K562 (cell line): ENCODE measurements around the gene CDC45. TPM values are rescaled to one million over a fixed set of nuclear protein-coding genes. Genes with fewer than 3 reads are reported as not detected.
A peak's percentile ranks its signal among the peaks of the same experiment; 100 is the strongest.

Experiments
- ATAC-seq: fragments of 200-7000 bp; cut with Tn5 transposase; 3 replicates; pipeline ENCODE4 v1.9.1; 2020; ENCODE audit warnings: moderate library complexity
- BruUV-seq: library from RNA; stranded (reverse); fragments of 400-500 nt; replicated peaks from 2 replicates; lab custom pipeline; 2021; lab: Mats Ljungman, UMichigan
- CTCF ChIA-PET: fragments of 300-600 bp; formaldehyde crosslinking; extraction: SDS; loops from one replicate; lab custom pipeline; 2021; ENCODE audit warnings: low intra/inter-chr PET ratio; lab: Yijun Ruan, JAX
- POLR2A ChIA-PET: fragments of 300-600, 350-650 bp; sonication (Branson Sonifier 250); formaldehyde crosslinking; extraction: SDS; loops from one replicate; lab custom pipeline; 2021; ENCODE audit warnings: antibody characterized with exemption, inconsistent platforms; lab: Yijun Ruan, JAX
- DNase-seq, 4 experiments: peaks; one replicate each; pipeline versions ENCODE4 v3.0.0 to v3.0.0-alpha.2; 2011 to 2018; ENCODE audit warnings: low spot score in 3 of 4, mixed read lengths in 3 of 4; ENCODE audit errors: extremely low read depth in 1 of 4
- FAIRE-seq: peaks from 2 replicates; lab custom pipeline; 2011; peaks lifted over from hg19 to GRCh38; lab: Jason Lieb, UNC
- H2AFZ ChIP-seq: 2 replicates; pipeline ENCODE4 v1.6.0; 2011; ENCODE audit warnings: low read depth, low read length, control low read depth, inconsistent platforms
- H3K27ac ChIP-seq: fragments of 200-600 bp; 3 replicates; pipeline ENCODE4 v1.8.0; 2011; ENCODE audit warnings: low read depth, mild to moderate bottlenecking, control low read depth, inconsistent platforms, low read length, moderate library complexity, mixed read lengths; ENCODE audit errors: extremely low read depth
- H3K27me3 ChIP-seq, 2 experiments: fragments of 300-600 bp in 1 of 2; 2 replicates in 1 of 2; 3 replicates in 1 of 2; pipeline versions ENCODE4 v1.6.0 to v1.8.0; 2011; ENCODE audit warnings: inconsistent platforms in 2 of 2, low read length in 2 of 2, mild to moderate bottlenecking in 1 of 2, mixed read lengths in 1 of 2, moderate library complexity in 1 of 2; ENCODE audit not compliant: control insufficient read depth in 2 of 2, insufficient read depth in 2 of 2
- H3K36me3 ChIP-seq: fragments of 300-600 bp; 3 replicates; pipeline ENCODE4 v1.8.0; 2011; ENCODE audit warnings: mild to moderate bottlenecking, low read length, inconsistent platforms; ENCODE audit not compliant: control insufficient read depth, insufficient read depth
- H3K4me1 ChIP-seq, 2 experiments: fragments of 200-600 bp in 1 of 2; replicated peaks in 1 of 2; 2 replicates in 1 of 2; 3 replicates in 1 of 2; pipeline versions ENCODE4 v1.5.1 to v1.8.0; 2011; ENCODE audit warnings: inconsistent platforms in 2 of 2, low read length in 2 of 2, mild to moderate bottlenecking in 1 of 2, mixed read lengths in 1 of 2, moderate library complexity in 1 of 2; ENCODE audit not compliant: control insufficient read depth in 2 of 2, insufficient read depth in 2 of 2
- H3K4me2 ChIP-seq: 2 replicates; pipeline ENCODE4 v1.6.1; 2011; ENCODE audit warnings: low read length, control low read depth, inconsistent platforms, mixed read lengths; ENCODE audit not compliant: insufficient read depth
- H3K4me3 ChIP-seq: fragments of 200-600 bp; sonication (generic), shearing (Covaris generic); 2 replicates; pipeline ENCODE4 v1.5.1; 2016; ENCODE audit warnings: control low read depth, inconsistent platforms
- H3K79me2 ChIP-seq: fragments of 200-600 bp; 3 replicates; pipeline ENCODE4 v1.8.0; 2011; ENCODE audit warnings: low read length, inconsistent platforms; ENCODE audit not compliant: control insufficient read depth, insufficient read depth
- H3K9ac ChIP-seq, 2 experiments: 2 replicates each; pipeline versions ENCODE4 v1.6.0 to v1.6.1; 2011; ENCODE audit warnings: low read depth in 2 of 2, low read length in 2 of 2, control low read depth in 1 of 2, inconsistent platforms in 1 of 2, mild to moderate bottlenecking in 1 of 2, mixed read lengths in 1 of 2; ENCODE audit not compliant: insufficient read depth in 1 of 2
- H3K9me1 ChIP-seq: one replicate; pipeline ENCODE4 v1.6.0; 2011; ENCODE audit warnings: inconsistent platforms, mild to moderate bottlenecking, low read length, moderate library complexity; ENCODE audit not compliant: control insufficient read depth, insufficient read depth
- H3K9me3 ChIP-seq: replicated peaks from 2 replicates; pipeline ENCODE4 v1.5.1; 2011; ENCODE audit warnings: low read depth, low read length, inconsistent platforms; ENCODE audit not compliant: control insufficient read depth, insufficient read depth
- H4K20me1 ChIP-seq: replicated peaks from 2 replicates; pipeline ENCODE4 v1.6.1; 2011; ENCODE audit warnings: low read length, inconsistent platforms, mixed read lengths; ENCODE audit not compliant: control insufficient read depth, insufficient read depth
- ETS2 ChIP-seq: IDR thresholded peaks from 2 replicates; pipeline ENCODE4 v1.6.1; 2016; ENCODE audit warnings: borderline replicate concordance, missing genetic modification characterization, mild to moderate bottlenecking, moderate library complexity, missing compliant biosample characterization; ENCODE audit not compliant: poor library complexity, severe bottlenecking
- FOXM1 ChIP-seq, 2 experiments: fragments of 450-650 bp in 1 of 2; sonication (generic) in 1 of 2; formaldehyde crosslinking in 1 of 2; IDR thresholded peaks; 2 replicates each; pipeline versions ENCODE4 v1.6.1 to v1.9.0; 2017 to 2022; ENCODE audit warnings: low read depth in 2 of 2, mild to moderate bottlenecking in 2 of 2, missing genetic modification reagents in 1 of 2, moderate library complexity in 1 of 2
- GTF2F1 ChIP-seq: IDR thresholded peaks from 2 replicates; pipeline ENCODE4 v1.6.1; 2011; ENCODE audit warnings: low read depth, low read length, improper control_type of control experiment
- HDGF ChIP-seq: fragments of 450-650 bp; IDR thresholded peaks from 2 replicates; pipeline ENCODE4 v1.6.1; 2016
- MAZ ChIP-seq, 2 experiments: fragments of 450-650 bp in 1 of 2; sonication (generic) in 1 of 2; formaldehyde crosslinking; IDR thresholded peaks in 1 of 2; conservative IDR thresholded peaks in 1 of 2; 2 replicates each; pipeline versions ENCODE4 v1.4.0 to v1.5.0; 2020; ENCODE audit warnings: mild to moderate bottlenecking in 1 of 2, missing genetic modification reagents in 1 of 2
- PBX2 ChIP-seq, 2 experiments: IDR thresholded peaks in 1 of 2; conservative IDR thresholded peaks in 1 of 2; 2 replicates each; pipeline ENCODE4 v1.6.1; 2016; ENCODE audit warnings: low read depth in 2 of 2, mild to moderate bottlenecking in 1 of 2, missing compliant biosample characterization in 1 of 2, missing genetic modification characterization in 1 of 2, moderate library complexity in 1 of 2
- POLR2G ChIP-seq: fragments of 200-400 bp; formaldehyde crosslinking; IDR thresholded peaks from 2 replicates; pipeline ENCODE4 v1.6.1; 2017; ENCODE audit warnings: low read depth, mild to moderate bottlenecking, antibody characterized with exemption, low read length, moderate library complexity
- ZNF253 ChIP-seq: fragments of 250-450 bp; sonication (Bioruptor Pico); conservative IDR thresholded peaks from 2 replicates; pipeline ENCODE4 v1.6.1; 2021; ENCODE audit warnings: mild to moderate bottlenecking
- ZNF511 ChIP-seq: sonication (generic); formaldehyde crosslinking; IDR thresholded peaks from 2 replicates; pipeline ENCODE4 v1.8.0; 2022; ENCODE audit warnings: mild to moderate bottlenecking, missing genetic modification reagents
- ZNF707 ChIP-seq: fragments of 250-450 bp; sonication (Bioruptor Pico); conservative IDR thresholded peaks from 2 replicates; pipeline ENCODE4 v1.8.0; 2022; ENCODE audit warnings: inconsistent platforms, mild to moderate bottlenecking, moderate library complexity
- WGBS: fragments of 100-300 bp; shearing (Covaris generic); methylation state at CpG from one replicate; pipeline ENCODE4 v1.1.6; 2016; ENCODE audit warnings: low coverage, mixed read lengths; ENCODE audit not compliant: insufficient coverage; ENCODE audit errors: missing lambda C conversion rate; 5-methylcytosine and 5-hydroxymethylcytosine counted together
- in situ Hi-C: fragments of 300-500 bp; cut with MboI; formaldehyde crosslinking; loops from 4 replicates; pipeline ENCODE4 v1.15.0; 2018; ENCODE audit warnings: inconsistent platforms, mixed read lengths
- intact Hi-C: fragments of 100-400 bp; cut with micrococcal nuclease; formaldehyde crosslinking; loops from 2 replicates; pipeline ENCODE4 v1.14.2; 2022
- polyA plus RNA-seq, 8 experiments: library from polyadenylated mRNA; depleted of rRNA in 4 of 8; stranded (reverse) in 5 of 8; unstranded in 3 of 8; fragments of >200 nt; fragmentation: Nextera tagmentation in 2 of 8; fragmentation: Illumina TruSeq in 1 of 8; extraction: Ambion mirVana in 2 of 8; extraction: Trizol in 1 of 8; gene quantifications; 2 replicates each; pipeline versions ENCODE4 v1.2.1 to v1.2.3, GENCODE V29; 2011 to 2014; ENCODE audit warnings: inconsistent platforms in 1 of 8, missing spikeins in 1 of 8
- total RNA-seq, 7 experiments: library from RNA; depleted of rRNA in 6 of 7; stranded (reverse); fragments of >200 nt in 6 of 7; fragmentation: Illumina TruSeq in 2 of 7; extraction: Trizol in 2 of 7; gene quantifications; 2 replicates each; pipeline versions ENCODE4 v1.2.1 to v1.2.3, GENCODE V29; 2011 to 2021; ENCODE audit warnings: low replicate concordance in 1 of 7
- TF ChIP-seq, protein P1 (sequence below): fragments of 450-650 bp; IDR thresholded peaks from 2 replicates; pipeline ENCODE4 v1.6.1; 2016; ENCODE audit warnings: mild to moderate bottlenecking
- TF ChIP-seq, protein P2 (sequence below): sonication (generic); formaldehyde crosslinking; IDR thresholded peaks from 2 replicates; pipeline ENCODE4 v1.9.0; 2022; ENCODE audit warnings: mild to moderate bottlenecking, missing genetic modification reagents

The CDC45 gene
- total and polyA plus RNA-seq, 9 of the 15 experiments (the other 6 are each of a cell fraction or from before 2014, with no cell fraction given), result 251 to 580 (median 410) TPM

GRCh38 chr22:19525116-19525660 is 45.5 kb downstream of the CDC45 start:
- in situ Hi-C loops (no loop called here), intact Hi-C loops (no loop called here)
- Histone ChIP-seq H3K36me3 (peaks cover 26% of the 10 kb centered on the region; the same call in 1 of the 3 replicates), H2AFZ (no peak overlapping the region), H3K27me3 (peaks cover 26 to 36% of the 10 kb centered on the region in 2 experiments), H3K9me3 (no peaks in the 10 kb centered on the region), H3K9ac (peak overlapping the region in 1 of 2 experiments; percentile 33; a peak in 2 of 4 replicates), H3K4me1 (peaks cover 0 to 49% of the 10 kb centered on the region in 2 experiments; a peak in 3 of 5 replicates), H3K9me1 (no peaks in the 10 kb centered on the region), H3K4me3 (no peak overlapping the region), H3K27ac (no peak overlapping the region), H3K79me2 (no peaks in the 10 kb centered on the region), H4K20me1 (peaks cover 22% of the 10 kb centered on the region), H3K4me2 (no peak overlapping the region)
- BruUV-seq, result no TSS peak
- ATAC-seq (no peak), FAIRE-seq (no peak), DNase-seq (peak in 2 of 4 experiments; percentile 44 to 47)
- ChIA-PET POLR2A (interaction anchor here (2.2 kb wide), 1 partner anchor 12 kb away, joined by 6 read pairs; no protein-coding TSS in a partner anchor), CTCF (interaction anchor here (0.7 kb wide), 1 partner anchor 986 kb away, joined by 3 read pairs; no protein-coding TSS in a partner anchor)
- 43% methylated on average over 15 of the region's 15 CpGs for WGBS
- no peak for TF ChIP-seq HDGF
- TF ChIP-seq ZNF707 (CRISPR knock-in tag), result no peak
- TF ChIP-seq, protein P1, sequence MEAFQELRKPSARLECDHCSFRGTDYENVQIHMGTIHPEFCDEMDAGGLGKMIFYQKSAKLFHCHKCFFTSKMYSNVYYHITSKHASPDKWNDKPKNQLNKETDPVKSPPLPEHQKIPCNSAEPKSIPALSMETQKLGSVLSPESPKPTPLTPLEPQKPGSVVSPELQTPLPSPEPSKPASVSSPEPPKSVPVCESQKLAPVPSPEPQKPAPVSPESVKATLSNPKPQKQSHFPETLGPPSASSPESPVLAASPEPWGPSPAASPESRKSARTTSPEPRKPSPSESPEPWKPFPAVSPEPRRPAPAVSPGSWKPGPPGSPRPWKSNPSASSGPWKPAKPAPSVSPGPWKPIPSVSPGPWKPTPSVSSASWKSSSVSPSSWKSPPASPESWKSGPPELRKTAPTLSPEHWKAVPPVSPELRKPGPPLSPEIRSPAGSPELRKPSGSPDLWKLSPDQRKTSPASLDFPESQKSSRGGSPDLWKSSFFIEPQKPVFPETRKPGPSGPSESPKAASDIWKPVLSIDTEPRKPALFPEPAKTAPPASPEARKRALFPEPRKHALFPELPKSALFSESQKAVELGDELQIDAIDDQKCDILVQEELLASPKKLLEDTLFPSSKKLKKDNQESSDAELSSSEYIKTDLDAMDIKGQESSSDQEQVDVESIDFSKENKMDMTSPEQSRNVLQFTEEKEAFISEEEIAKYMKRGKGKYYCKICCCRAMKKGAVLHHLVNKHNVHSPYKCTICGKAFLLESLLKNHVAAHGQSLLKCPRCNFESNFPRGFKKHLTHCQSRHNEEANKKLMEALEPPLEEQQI, result no peak
- no peak for TF ChIP-seq FOXM1 (IDR thresholded peaks at IDR 0.05; ENCODE audit: low read depth)
- 0 out of 2 replicates have a peak, but pooled peaks have one; percentile 20 for TF ChIP-seq FOXM1 (CRISPR knock-in tag; IDR thresholded peaks at IDR 0.05; ENCODE audit: low read depth)
- TF ChIP-seq, protein P2, sequence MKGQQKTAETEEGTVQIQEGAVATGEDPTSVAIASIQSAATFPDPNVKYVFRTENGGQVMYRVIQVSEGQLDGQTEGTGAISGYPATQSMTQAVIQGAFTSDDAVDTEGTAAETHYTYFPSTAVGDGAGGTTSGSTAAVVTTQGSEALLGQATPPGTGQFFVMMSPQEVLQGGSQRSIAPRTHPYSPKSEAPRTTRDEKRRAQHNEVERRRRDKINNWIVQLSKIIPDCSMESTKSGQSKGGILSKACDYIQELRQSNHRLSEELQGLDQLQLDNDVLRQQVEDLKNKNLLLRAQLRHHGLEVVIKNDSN, result 0 out of 2 replicates have a peak, but pooled peaks have one; percentile 4
- 0 out of 2 replicates have a peak, but pooled peaks have one; percentile 0 for TF ChIP-seq PBX2 (CRISPR knock-in tag; IDR thresholded peaks at IDR 0.05; ENCODE audit: low read depth)
- no peak for TF ChIP-seq PBX2 (tag; conservative IDR thresholded peaks at IDR 0.05; ENCODE audit: low read depth)
- no peak for TF ChIP-seq MAZ (CRISPR knock-in tag; conservative IDR thresholded peaks at IDR 0.05 in 1 of 2, IDR thresholded peaks at IDR 0.05 in 1 of 2)
- no peak for TF ChIP-seq ETS2 (tag)
- TF ChIP-seq POLR2G, result peak; percentile 6; the same call in 1 of the 2 replicates
- TF ChIP-seq ZNF511, result peak; percentile 46
- TF ChIP-seq GTF2F1, result 0 out of 2 replicates have a peak, but pooled peaks have one; percentile 61
- TF ChIP-seq ZNF253 (CRISPR knock-in tag), result no peak
